H1 (cell line): ENCODE data around the gene CTIF. TPM values are rescaled to one million over a fixed set of nuclear protein-coding genes. Genes with fewer than 3 reads are reported as not detected.

Experiments
- CTCF ChIA-PET: fragments of 300-600 bp; sonication (Branson Sonifier 250); formaldehyde crosslinking; loops from one replicate; lab custom pipeline; 2021; ENCODE audit not compliant: partially characterized antibody; lab: Charles Lee
- POLR2A ChIA-PET: fragments of 300-600 bp; sonication (Branson Sonifier 250); formaldehyde crosslinking; loops from one replicate; lab custom pipeline; 2021; ENCODE audit warnings: inconsistent platforms; ENCODE audit not compliant: partially characterized antibody; lab: Charles Lee
- DNase-seq, 2 experiments: peaks; one replicate each; pipeline versions ENCODE4 v3.0.0 to v3.0.0-alpha.2; 2010 to 2022; ENCODE audit warnings: low spot score in 2 of 2, low read depth in 1 of 2, mixed read lengths in 1 of 2
- FAIRE-seq: peaks from 2 replicates; lab custom pipeline; 2011; peaks lifted over from hg19 to GRCh38; lab: Jason Lieb, UNC
- H2AFZ ChIP-seq: 2 replicates; pipeline ENCODE4 v1.8.1; 2012; ENCODE audit warnings: low read length, inconsistent platforms
- H2AK5ac ChIP-seq: 2 replicates; pipeline ENCODE4 v1.6.1; 2013; ENCODE audit warnings: low read depth, low read length
- H2BK120ac ChIP-seq: replicated peaks from 2 replicates; pipeline ENCODE3; 2013; ENCODE audit warnings: low read depth, low read length, inconsistent platforms
- H2BK12ac ChIP-seq: 2 replicates; pipeline ENCODE4 v1.6.1; 2013; ENCODE audit warnings: low read depth, low read length
- H2BK15ac ChIP-seq: 2 replicates; pipeline ENCODE4 v1.6.1; 2013; ENCODE audit warnings: low read length
- H2BK20ac ChIP-seq: 2 replicates; pipeline ENCODE4 v1.6.1; 2013; ENCODE audit warnings: low read length
- H2BK5ac ChIP-seq: 2 replicates; pipeline ENCODE4 v1.6.1; 2013; ENCODE audit warnings: low read depth, low read length
- H3K14ac ChIP-seq: 2 replicates; pipeline ENCODE4 v1.6.1; 2013; ENCODE audit warnings: inconsistent platforms; ENCODE audit not compliant: insufficient read length
- H3K18ac ChIP-seq: 2 replicates; pipeline ENCODE4 v1.6.1; 2013; ENCODE audit warnings: low read length; ENCODE audit errors: extremely low read depth
- H3K23ac ChIP-seq: 2 replicates; pipeline ENCODE4 v1.6.1; 2013; ENCODE audit warnings: inconsistent platforms; ENCODE audit not compliant: insufficient read length
- H3K23me2 ChIP-seq: 2 replicates; pipeline ENCODE4 v1.6.1; 2013; ENCODE audit warnings: low read depth, low read length
- H3K27ac ChIP-seq: 2 replicates; pipeline ENCODE4 v1.6.1; 2011; ENCODE audit warnings: low read depth, low read length, inconsistent platforms
- H3K27me3 ChIP-seq, 4 experiments: replicated peaks in 1 of 4; 1 replicate in 1 of 4; 2 replicates in 3 of 4; pipeline versions ENCODE4 v1.6.1 to v1.8.1; 2011 to 2013; ENCODE audit warnings: low read length in 3 of 4, mild to moderate bottlenecking in 3 of 4, inconsistent platforms in 2 of 4, mixed read lengths in 2 of 4, moderate library complexity in 1 of 4; ENCODE audit not compliant: control insufficient read depth in 3 of 4, insufficient read depth in 3 of 4; ENCODE audit errors: extremely low read depth in 1 of 4
- H3K36me3 ChIP-seq, 4 experiments: 2 replicates each; pipeline versions ENCODE4 v1.6.1 to v1.8.1; 2011 to 2013; ENCODE audit warnings: mild to moderate bottlenecking in 4 of 4, low read length in 3 of 4, moderate library complexity in 2 of 4, control low read depth in 1 of 4, inconsistent platforms in 1 of 4; ENCODE audit not compliant: insufficient read depth in 4 of 4, control insufficient read depth in 2 of 4
- H3K4ac ChIP-seq: replicated peaks from 2 replicates; pipeline ENCODE3; 2013; ENCODE audit warnings: low read length, low read depth, mixed read lengths, inconsistent platforms; ENCODE audit not compliant: insufficient read length
- H3K4me1 ChIP-seq, 4 experiments: replicated peaks in 1 of 4; 1 replicate in 1 of 4; 2 replicates in 3 of 4; pipeline versions ENCODE4 v1.6.1 to v1.8.1; 2011 to 2013; ENCODE audit warnings: low read length in 3 of 4, inconsistent platforms in 2 of 4, mixed read lengths in 1 of 4; ENCODE audit not compliant: insufficient read depth in 4 of 4, control insufficient read depth in 3 of 4
- H3K4me2 ChIP-seq, 2 experiments: 2 replicates each; pipeline versions ENCODE4 v1.6.1 to v1.8.1; 2011 to 2013; ENCODE audit warnings: low read depth in 2 of 2, low read length in 2 of 2, control low read depth in 1 of 2, inconsistent platforms in 1 of 2, mild to moderate bottlenecking in 1 of 2; ENCODE audit not compliant: insufficient read depth in 1 of 2
- H3K4me3 ChIP-seq, 4 experiments: fragments of 200-600, 300-600 bp in 1 of 4; sonication (generic), shearing (Covaris generic), sonication (Bioruptor Twin) in 1 of 4; 2 replicates each; pipeline versions ENCODE4 v1.5.1 to v1.8.1; 2011 to 2016; ENCODE audit warnings: low read length in 4 of 4, low read depth in 3 of 4, control low read depth in 2 of 4, inconsistent platforms in 2 of 4, mild to moderate bottlenecking in 2 of 4, mixed read lengths in 1 of 4, moderate library complexity in 1 of 4; ENCODE audit not compliant: insufficient read depth in 2 of 4; ENCODE audit errors: extremely low read depth in 1 of 4
- H3K56ac ChIP-seq: replicated peaks from 2 replicates; pipeline ENCODE3; 2013; ENCODE audit warnings: low read depth, mild to moderate bottlenecking, mixed read lengths, low read length, inconsistent platforms; ENCODE audit not compliant: insufficient read length
- H3K79me1 ChIP-seq: 2 replicates; pipeline ENCODE4 v1.6.1; 2013; ENCODE audit warnings: low read depth, low read length, control low read depth
- H3K79me2 ChIP-seq, 2 experiments: 2 replicates each; pipeline versions ENCODE4 v1.6.1 to v1.8.1; 2012 to 2013; ENCODE audit warnings: low read length in 2 of 2, mild to moderate bottlenecking in 2 of 2, inconsistent platforms in 1 of 2; ENCODE audit not compliant: insufficient read depth in 2 of 2, control insufficient read depth in 1 of 2
- H3K9ac ChIP-seq, 4 experiments: replicated peaks in 1 of 4; 1 replicate in 1 of 4; 2 replicates in 3 of 4; pipeline versions ENCODE4 v1.6.1 to v1.8.1; 2011 to 2013; ENCODE audit warnings: low read depth in 3 of 4, low read length in 3 of 4, control low read depth in 2 of 4, mild to moderate bottlenecking in 2 of 4, moderate library complexity in 2 of 4, inconsistent platforms in 1 of 4; ENCODE audit errors: extremely low read depth in 1 of 4
- H3K9me3 ChIP-seq, 2 experiments: 2 replicates each; pipeline versions ENCODE4 v1.6.1 to v1.8.1; 2012 to 2013; ENCODE audit warnings: mild to moderate bottlenecking in 2 of 2, moderate library complexity in 2 of 2, control low read depth in 1 of 2, inconsistent platforms in 1 of 2, low read depth in 1 of 2, low read length in 1 of 2, mixed read lengths in 1 of 2; ENCODE audit not compliant: insufficient read depth in 2 of 2
- H4K20me1 ChIP-seq, 2 experiments: replicated peaks in 1 of 2; 2 replicates each; pipeline versions ENCODE3 to v1.8.1; 2011 to 2013; ENCODE audit warnings: inconsistent platforms in 2 of 2, low read length in 2 of 2, mild to moderate bottlenecking in 1 of 2; ENCODE audit not compliant: insufficient read depth in 2 of 2, control insufficient read depth in 1 of 2
- H4K5ac ChIP-seq: 2 replicates; pipeline ENCODE4 v1.6.1; 2013; ENCODE audit warnings: low read length, low read depth, mixed read lengths, inconsistent platforms; ENCODE audit not compliant: insufficient read length
- H4K8ac ChIP-seq: 2 replicates; pipeline ENCODE4 v1.8.0; 2013; ENCODE audit warnings: mild to moderate bottlenecking, moderate library complexity, low read length, inconsistent platforms; ENCODE audit not compliant: insufficient read depth; ENCODE audit errors: extremely low read depth
- H4K91ac ChIP-seq: replicated peaks from 2 replicates; pipeline ENCODE3; 2013; ENCODE audit warnings: low read length, mixed read lengths, inconsistent platforms; ENCODE audit not compliant: insufficient read length
- ASH2L ChIP-seq: fragments of 200-600, 300-600 bp; sonication (generic); IDR thresholded peaks from one replicate; pipeline ENCODE4 v1.7.1; 2017; ENCODE audit warnings: low read length
- CREB1 ChIP-seq: IDR thresholded peaks from 2 replicates; pipeline ENCODE4 v1.6.1; 2012; ENCODE audit warnings: inconsistent platforms
- CTCF ChIP-seq, 3 experiments: IDR thresholded peaks; 1 replicate in 2 of 3; 2 replicates in 1 of 3; pipeline versions ENCODE4 v1.5.1 to v1.6.1; 2011; ENCODE audit warnings: low read length in 3 of 3, mild to moderate bottlenecking in 3 of 3, inconsistent platforms in 2 of 3, low read depth in 1 of 3, moderate library complexity in 1 of 3; ENCODE audit not compliant: insufficient read depth in 1 of 3; ENCODE audit errors: control extremely low read depth in 1 of 3
- JUN ChIP-seq: IDR thresholded peaks from 2 replicates; pipeline ENCODE4 v1.6.1; 2011; ENCODE audit warnings: low read depth, mild to moderate bottlenecking, improper control_type of control experiment, low read length
- KDM1A ChIP-seq: fragments of 200-600, 300-600 bp; sonication (generic); IDR thresholded peaks from 2 replicates; pipeline ENCODE4 v1.7.1; 2016; ENCODE audit warnings: mild to moderate bottlenecking, low read length, borderline replicate concordance
- RAD21 ChIP-seq, 2 experiments: IDR thresholded peaks in 1 of 2; conservative IDR thresholded peaks in 1 of 2; 2 replicates each; pipeline ENCODE4 v1.6.1; 2011; ENCODE audit warnings: low read depth in 2 of 2, low read length in 2 of 2, improper control_type of control experiment in 1 of 2, inconsistent platforms in 1 of 2, mild to moderate bottlenecking in 1 of 2, moderate library complexity in 1 of 2
- RFX5 ChIP-seq: IDR thresholded peaks from 2 replicates; pipeline ENCODE4 v1.6.1; 2011; ENCODE audit warnings: low read depth, low read length, improper control_type of control experiment, borderline replicate concordance
- RXRA ChIP-seq: IDR thresholded peaks from 2 replicates; pipeline ENCODE4 v1.6.1; 2011; ENCODE audit warnings: low read depth, mild to moderate bottlenecking, low read length, moderate library complexity; ENCODE audit not compliant: insufficient read depth
- SP4 ChIP-seq: IDR thresholded peaks from 2 replicates; pipeline ENCODE4 v1.6.1; 2012; ENCODE audit warnings: low read length, inconsistent platforms
- SRF ChIP-seq: IDR thresholded peaks from 2 replicates; pipeline ENCODE4 v1.6.1; 2011; ENCODE audit warnings: mild to moderate bottlenecking, low read depth, low read length, moderate library complexity
- USF2 ChIP-seq: IDR thresholded peaks from 2 replicates; pipeline ENCODE4 v1.6.1; 2011; ENCODE audit warnings: low read length, improper control_type of control experiment
- WGBS, 2 experiments: shearing (Covaris generic) in 1 of 2; methylation state at CpG; one replicate each; pipeline versions ENCODE4 v1.1.6 to v1.1.7; 2013 to 2015; ENCODE audit warnings: low lambda C conversion rate in 2 of 2, mixed read lengths in 2 of 2, inconsistent platforms in 1 of 2, low coverage in 1 of 2, missing lambda C conversion rate in 1 of 2; ENCODE audit not compliant: insufficient replicate concordance in 2 of 2, insufficient coverage in 1 of 2, insufficient read length in 1 of 2; ENCODE audit errors: extremely low coverage in 1 of 2, missing lambda C conversion rate in 1 of 2; 5-methylcytosine and 5-hydroxymethylcytosine counted together
- polyA plus RNA-seq, 7 experiments: library from polyadenylated mRNA; depleted of rRNA in 3 of 7; stranded (reverse) in 5 of 7; unstranded in 2 of 7; fragments of >200 nt in 5 of 7; fragments of 200-250 nt in 2 of 7; gene quantifications; 1 replicate in 5 of 7; 2 replicates in 1 of 7; 4 replicates in 1 of 7; pipeline versions ENCODE4 v1.2.1 to v1.2.3, GENCODE V29; 2011 to 2013; ENCODE audit warnings: missing spikeins in 2 of 7, mixed read lengths in 2 of 7
- total RNA-seq: library from RNA; stranded (reverse); fragmentation: NEBNext Ultra II Directional; extraction: Animal tissue kit (Norgen Biotek cat#: 25700); gene quantifications from 2 replicates; pipeline ENCODE4 v1.2.1, GENCODE V29; 2021

The CTIF gene
- total and polyA plus RNA-seq, 2 of the 8 experiments (the other 6 are each of a cell fraction or from before 2014, with no cell fraction given): 9.0 to 17.8 TPM

GRCh38 chr18:48884306-48884705 is 345.5 kb downstream of the CTIF start:
- H3K4ac ChIP-seq: no peak overlapping the region
- no peak overlapping the region for H4K8ac ChIP-seq
- 0 out of 7 replicates have a peak, but pooled peaks cover 0 to 4% (median 0%) of the 10 kb centered on the region in 4 experiments for H3K27me3 ChIP-seq
- peaks cover 0 to 12% (median 6%) of the 10 kb centered on the region in 4 experiments; a peak in 6 of 7 replicates for H3K4me1 ChIP-seq
- no peaks in the 10 kb centered on the region for H3K9me3 ChIP-seq
- FAIRE-seq (no peak), DNase-seq (no peak)
- no peak overlapping the region for H2AK5ac ChIP-seq
- H3K79me2 ChIP-seq: no peaks in the 10 kb centered on the region
- H2BK120ac ChIP-seq: no peak overlapping the region
- no peak overlapping the region for H3K23ac ChIP-seq
- H2AFZ ChIP-seq: no peak overlapping the region
- H3K9ac ChIP-seq: no peak overlapping the region
- no peak overlapping the region for H3K4me3 ChIP-seq
- no peak overlapping the region for H4K5ac ChIP-seq
- H3K79me1 ChIP-seq: no peaks in the 10 kb centered on the region
- no peaks in the 10 kb centered on the region for H3K23me2 ChIP-seq
- no peak overlapping the region for H3K27ac ChIP-seq
- H3K36me3 ChIP-seq: no peaks in the 10 kb centered on the region
- H2BK12ac ChIP-seq: no peak overlapping the region
- H3K4me2 ChIP-seq: no peak overlapping the region
- H2BK15ac ChIP-seq: no peak overlapping the region
- no peak overlapping the region for H3K14ac ChIP-seq
- no peak overlapping the region for H2BK20ac ChIP-seq
- no peak overlapping the region for H3K18ac ChIP-seq
- no peak for TF ChIP-seq JUN
- TF ChIP-seq RFX5: no peak
- no peak for TF ChIP-seq SP4
- TF ChIP-seq CREB1: no peak
- no peak for TF ChIP-seq KDM1A
- no peak for TF ChIP-seq RXRA
- TF ChIP-seq SRF: no peak
- TF ChIP-seq CTCF (IDR thresholded peaks at IDR 0.05; ENCODE audit: control extremely low read depth in 1 of 3, insufficient read depth in 1 of 3, low read depth in 1 of 3, low read length in 3 of 3): no peak
- TF ChIP-seq USF2: no peak
- no peak for TF ChIP-seq ASH2L
- TF ChIP-seq RAD21 (IDR thresholded peaks at IDR 0.05 in 1 of 2, conservative IDR thresholded peaks at IDR 0.05 in 1 of 2; ENCODE audit: low read depth in 2 of 2, low read length in 2 of 2): no peak
- H2BK5ac ChIP-seq: no peak overlapping the region
- no peak overlapping the region for H3K56ac ChIP-seq
- WGBS, 2 experiments: 96% methylated on average over 4 of the region's 4 CpGs; no CpG with 5 or more reads in 1 of the 2 experiments
- no peaks in the 10 kb centered on the region for H4K20me1 ChIP-seq
- ChIA-PET CTCF (interaction anchor here (1.1 to 1.2 kb wide), 2 partner anchors 13 to 107 kb away, joined by 3 read pairs; no protein-coding TSS in a partner anchor), POLR2A (no interaction called here)
- H4K91ac ChIP-seq: no peak overlapping the region
